Measurements from ENCODE around the gene HOXA9.
A peak's percentile ranks its signal among the peaks of the same experiment; 100 is the strongest.

Gene HOXA9

DNA sequence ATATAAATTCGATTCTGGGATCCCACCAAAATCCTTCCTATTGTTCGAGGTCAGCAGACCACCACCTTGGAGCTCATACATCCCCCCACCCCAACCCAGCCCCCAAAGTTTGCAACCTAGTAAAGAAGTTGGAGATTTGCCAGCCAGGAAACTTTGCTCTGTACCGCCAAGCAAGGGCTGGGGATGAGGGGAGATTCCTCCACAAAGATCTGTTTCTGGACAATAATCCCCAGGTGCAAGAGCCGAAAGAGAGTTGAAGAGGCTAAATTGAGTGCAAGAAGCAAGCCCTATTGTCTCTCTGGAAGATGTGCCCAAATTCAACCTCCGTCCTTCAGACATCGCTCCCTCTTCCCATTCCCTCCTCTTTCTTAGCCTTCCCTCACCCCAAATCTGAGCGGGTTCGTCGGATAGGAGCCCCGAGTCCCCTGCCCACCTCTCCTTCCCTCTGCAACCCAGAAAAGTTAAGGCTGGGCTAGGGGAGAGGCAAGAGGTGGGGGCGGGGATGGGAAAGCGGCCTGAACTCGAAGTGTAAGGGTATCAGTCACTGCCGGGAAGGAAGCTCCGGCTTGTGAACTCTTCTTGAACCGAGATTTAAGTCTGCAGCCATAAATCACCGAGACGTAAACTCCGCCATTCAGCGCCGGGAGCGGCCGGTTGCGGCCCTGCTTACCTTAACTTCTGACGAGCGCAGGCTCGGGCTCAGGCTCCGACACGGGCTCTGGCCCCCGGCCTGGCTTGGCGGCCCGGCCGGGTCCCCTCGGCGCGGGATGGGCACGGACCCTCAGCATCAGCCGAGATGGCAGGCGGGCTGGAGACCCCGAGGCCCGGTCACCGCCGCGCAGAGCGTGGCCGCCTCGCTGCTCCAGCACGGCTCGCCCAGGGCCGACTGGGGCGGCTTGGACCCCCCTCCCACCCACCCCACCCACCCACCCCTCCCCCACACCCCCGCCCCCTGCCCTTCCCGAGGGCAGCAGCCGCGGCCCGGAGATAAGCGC lies 52.1 kb downstream of the HOXA9 start (continued):
- TF ChIP-seq, protein P1, sequence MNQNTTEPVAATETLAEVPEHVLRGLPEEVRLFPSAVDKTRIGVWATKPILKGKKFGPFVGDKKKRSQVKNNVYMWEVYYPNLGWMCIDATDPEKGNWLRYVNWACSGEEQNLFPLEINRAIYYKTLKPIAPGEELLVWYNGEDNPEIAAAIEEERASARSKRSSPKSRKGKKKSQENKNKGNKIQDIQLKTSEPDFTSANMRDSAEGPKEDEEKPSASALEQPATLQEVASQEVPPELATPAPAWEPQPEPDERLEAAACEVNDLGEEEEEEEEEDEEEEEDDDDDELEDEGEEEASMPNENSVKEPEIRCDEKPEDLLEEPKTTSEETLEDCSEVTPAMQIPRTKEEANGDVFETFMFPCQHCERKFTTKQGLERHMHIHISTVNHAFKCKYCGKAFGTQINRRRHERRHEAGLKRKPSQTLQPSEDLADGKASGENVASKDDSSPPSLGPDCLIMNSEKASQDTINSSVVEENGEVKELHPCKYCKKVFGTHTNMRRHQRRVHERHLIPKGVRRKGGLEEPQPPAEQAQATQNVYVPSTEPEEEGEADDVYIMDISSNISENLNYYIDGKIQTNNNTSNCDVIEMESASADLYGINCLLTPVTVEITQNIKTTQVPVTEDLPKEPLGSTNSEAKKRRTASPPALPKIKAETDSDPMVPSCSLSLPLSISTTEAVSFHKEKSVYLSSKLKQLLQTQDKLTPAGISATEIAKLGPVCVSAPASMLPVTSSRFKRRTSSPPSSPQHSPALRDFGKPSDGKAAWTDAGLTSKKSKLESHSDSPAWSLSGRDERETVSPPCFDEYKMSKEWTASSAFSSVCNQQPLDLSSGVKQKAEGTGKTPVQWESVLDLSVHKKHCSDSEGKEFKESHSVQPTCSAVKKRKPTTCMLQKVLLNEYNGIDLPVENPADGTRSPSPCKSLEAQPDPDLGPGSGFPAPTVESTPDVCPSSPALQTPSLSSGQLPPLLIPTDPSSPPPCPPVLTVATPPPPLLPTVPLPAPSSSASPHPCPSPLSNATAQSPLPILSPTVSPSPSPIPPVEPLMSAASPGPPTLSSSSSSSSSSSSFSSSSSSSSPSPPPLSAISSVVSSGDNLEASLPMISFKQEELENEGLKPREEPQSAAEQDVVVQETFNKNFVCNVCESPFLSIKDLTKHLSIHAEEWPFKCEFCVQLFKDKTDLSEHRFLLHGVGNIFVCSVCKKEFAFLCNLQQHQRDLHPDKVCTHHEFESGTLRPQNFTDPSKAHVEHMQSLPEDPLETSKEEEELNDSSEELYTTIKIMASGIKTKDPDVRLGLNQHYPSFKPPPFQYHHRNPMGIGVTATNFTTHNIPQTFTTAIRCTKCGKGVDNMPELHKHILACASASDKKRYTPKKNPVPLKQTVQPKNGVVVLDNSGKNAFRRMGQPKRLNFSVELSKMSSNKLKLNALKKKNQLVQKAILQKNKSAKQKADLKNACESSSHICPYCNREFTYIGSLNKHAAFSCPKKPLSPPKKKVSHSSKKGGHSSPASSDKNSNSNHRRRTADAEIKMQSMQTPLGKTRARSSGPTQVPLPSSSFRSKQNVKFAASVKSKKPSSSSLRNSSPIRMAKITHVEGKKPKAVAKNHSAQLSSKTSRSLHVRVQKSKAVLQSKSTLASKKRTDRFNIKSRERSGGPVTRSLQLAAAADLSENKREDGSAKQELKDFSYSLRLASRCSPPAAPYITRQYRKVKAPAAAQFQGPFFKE (tag by site-specific recombination; IDR thresholded peaks at IDR 0.05; ENCODE audit: borderline replicate concordance): no peak
- no peak for TF ChIP-seq ZSCAN16 (tag by site-specific recombination; IDR thresholded peaks at IDR 0.05)
- no peak for TF ChIP-seq SETDB1 (IDR thresholded peaks at IDR 0.05; ENCODE audit: insufficient read length, low read length)
- no peak for TF ChIP-seq ZFP37 (tag by site-specific recombination; IDR thresholded peaks at IDR 0.05)
- no peak for TF ChIP-seq HOXA7 (CRISPR knock-in tag; IDR thresholded peaks at IDR 0.05; ENCODE audit: borderline replicate concordance)
- TF ChIP-seq ZNF311 (tag by site-specific recombination; IDR thresholded peaks at IDR 0.05; ENCODE audit: borderline replicate concordance): no peak
- TF ChIP-seq ZNF2 (tag by site-specific recombination; IDR thresholded peaks at IDR 0.05): no peak
- TF ChIP-seq, protein P2, sequence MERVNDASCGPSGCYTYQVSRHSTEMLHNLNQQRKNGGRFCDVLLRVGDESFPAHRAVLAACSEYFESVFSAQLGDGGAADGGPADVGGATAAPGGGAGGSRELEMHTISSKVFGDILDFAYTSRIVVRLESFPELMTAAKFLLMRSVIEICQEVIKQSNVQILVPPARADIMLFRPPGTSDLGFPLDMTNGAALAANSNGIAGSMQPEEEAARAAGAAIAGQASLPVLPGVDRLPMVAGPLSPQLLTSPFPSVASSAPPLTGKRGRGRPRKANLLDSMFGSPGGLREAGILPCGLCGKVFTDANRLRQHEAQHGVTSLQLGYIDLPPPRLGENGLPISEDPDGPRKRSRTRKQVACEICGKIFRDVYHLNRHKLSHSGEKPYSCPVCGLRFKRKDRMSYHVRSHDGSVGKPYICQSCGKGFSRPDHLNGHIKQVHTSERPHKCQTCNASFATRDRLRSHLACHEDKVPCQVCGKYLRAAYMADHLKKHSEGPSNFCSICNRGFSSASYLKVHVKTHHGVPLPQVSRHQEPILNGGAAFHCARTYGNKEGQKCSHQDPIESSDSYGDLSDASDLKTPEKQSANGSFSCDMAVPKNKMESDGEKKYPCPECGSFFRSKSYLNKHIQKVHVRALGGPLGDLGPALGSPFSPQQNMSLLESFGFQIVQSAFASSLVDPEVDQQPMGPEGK (tag by site-specific recombination; IDR thresholded peaks at IDR 0.05): no peak
- TF ChIP-seq, protein P3, sequence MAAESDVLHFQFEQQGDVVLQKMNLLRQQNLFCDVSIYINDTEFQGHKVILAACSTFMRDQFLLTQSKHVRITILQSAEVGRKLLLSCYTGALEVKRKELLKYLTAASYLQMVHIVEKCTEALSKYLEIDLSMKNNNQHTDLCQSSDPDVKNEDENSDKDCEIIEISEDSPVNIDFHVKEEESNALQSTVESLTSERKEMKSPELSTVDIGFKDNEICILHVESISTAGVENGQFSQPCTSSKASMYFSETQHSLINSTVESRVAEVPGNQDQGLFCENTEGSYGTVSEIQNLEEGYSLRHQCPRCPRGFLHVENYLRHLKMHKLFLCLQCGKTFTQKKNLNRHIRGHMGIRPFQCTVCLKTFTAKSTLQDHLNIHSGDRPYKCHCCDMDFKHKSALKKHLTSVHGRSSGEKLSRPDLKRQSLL (tag by site-specific recombination; IDR thresholded peaks at IDR 0.05): no peak
- no peak for TF ChIP-seq ZNF530 (tag by site-specific recombination; IDR thresholded peaks at IDR 0.05; ENCODE audit: low read depth)
- TF ChIP-seq MZF1 (tag by site-specific recombination; IDR thresholded peaks at IDR 0.05; ENCODE audit: borderline replicate concordance): no peak
- no peak for TF ChIP-seq RBAK (tag by site-specific recombination; IDR thresholded peaks at IDR 0.05)
- TF ChIP-seq, protein P4, sequence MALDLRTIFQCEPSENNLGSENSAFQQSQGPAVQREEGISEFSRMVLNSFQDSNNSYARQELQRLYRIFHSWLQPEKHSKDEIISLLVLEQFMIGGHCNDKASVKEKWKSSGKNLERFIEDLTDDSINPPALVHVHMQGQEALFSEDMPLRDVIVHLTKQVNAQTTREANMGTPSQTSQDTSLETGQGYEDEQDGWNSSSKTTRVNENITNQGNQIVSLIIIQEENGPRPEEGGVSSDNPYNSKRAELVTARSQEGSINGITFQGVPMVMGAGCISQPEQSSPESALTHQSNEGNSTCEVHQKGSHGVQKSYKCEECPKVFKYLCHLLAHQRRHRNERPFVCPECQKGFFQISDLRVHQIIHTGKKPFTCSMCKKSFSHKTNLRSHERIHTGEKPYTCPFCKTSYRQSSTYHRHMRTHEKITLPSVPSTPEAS (tag by site-specific recombination; IDR thresholded peaks at IDR 0.05): no peak
- TF ChIP-seq ZNF548 (tag by site-specific recombination; IDR thresholded peaks at IDR 0.05): no peak
- no peak for TF ChIP-seq ZNF610 (tag by site-specific recombination; IDR thresholded peaks at IDR 0.05; ENCODE audit: borderline replicate concordance)
- TF ChIP-seq EGR2 (tag by site-specific recombination; IDR thresholded peaks at IDR 0.05; ENCODE audit: low read depth): no peak
- peak; percentile 86; the same call in 1 of the 2 replicates for TF ChIP-seq MEIS1 (CRISPR knock-in tag; IDR thresholded peaks at IDR 0.05; ENCODE audit: borderline replicate concordance)
- no peak for TF ChIP-seq ZFP3 (tag by site-specific recombination; IDR thresholded peaks at IDR 0.05; ENCODE audit: low read depth)
- no peak for TF ChIP-seq HOXC10 (CRISPR knock-in tag; IDR thresholded peaks at IDR 0.05)
- TF ChIP-seq ZNF837 (tag by site-specific recombination; IDR thresholded peaks at IDR 0.05): no peak
- TF ChIP-seq YY1 (tag by site-specific recombination; IDR thresholded peaks at IDR 0.05): peak; percentile 59
- TF ChIP-seq, protein P5, sequence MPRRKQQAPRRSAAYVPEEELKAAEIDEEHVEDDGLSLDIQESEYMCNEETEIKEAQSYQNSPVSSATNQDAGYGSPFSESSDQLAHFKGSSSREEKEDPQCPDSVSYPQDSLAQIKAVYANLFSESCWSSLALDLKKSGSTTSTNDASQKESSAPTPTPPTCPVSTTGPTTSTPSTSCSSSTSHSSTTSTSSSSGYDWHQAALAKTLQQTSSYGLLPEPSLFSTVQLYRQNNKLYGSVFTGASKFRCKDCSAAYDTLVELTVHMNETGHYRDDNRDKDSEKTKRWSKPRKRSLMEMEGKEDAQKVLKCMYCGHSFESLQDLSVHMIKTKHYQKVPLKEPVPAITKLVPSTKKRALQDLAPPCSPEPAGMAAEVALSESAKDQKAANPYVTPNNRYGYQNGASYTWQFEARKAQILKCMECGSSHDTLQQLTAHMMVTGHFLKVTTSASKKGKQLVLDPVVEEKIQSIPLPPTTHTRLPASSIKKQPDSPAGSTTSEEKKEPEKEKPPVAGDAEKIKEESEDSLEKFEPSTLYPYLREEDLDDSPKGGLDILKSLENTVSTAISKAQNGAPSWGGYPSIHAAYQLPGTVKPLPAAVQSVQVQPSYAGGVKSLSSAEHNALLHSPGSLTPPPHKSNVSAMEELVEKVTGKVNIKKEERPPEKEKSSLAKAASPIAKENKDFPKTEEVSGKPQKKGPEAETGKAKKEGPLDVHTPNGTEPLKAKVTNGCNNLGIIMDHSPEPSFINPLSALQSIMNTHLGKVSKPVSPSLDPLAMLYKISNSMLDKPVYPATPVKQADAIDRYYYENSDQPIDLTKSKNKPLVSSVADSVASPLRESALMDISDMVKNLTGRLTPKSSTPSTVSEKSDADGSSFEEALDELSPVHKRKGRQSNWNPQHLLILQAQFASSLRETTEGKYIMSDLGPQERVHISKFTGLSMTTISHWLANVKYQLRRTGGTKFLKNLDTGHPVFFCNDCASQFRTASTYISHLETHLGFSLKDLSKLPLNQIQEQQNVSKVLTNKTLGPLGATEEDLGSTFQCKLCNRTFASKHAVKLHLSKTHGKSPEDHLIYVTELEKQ (tag by site-specific recombination; IDR thresholded peaks at IDR 0.05; ENCODE audit: borderline replicate concordance): no peak
- no peak for TF ChIP-seq ZNF677 (tag by site-specific recombination; IDR thresholded peaks at IDR 0.05)
- no peak for TF ChIP-seq ZNF521 (tag by site-specific recombination; IDR thresholded peaks at IDR 0.05)
- TF ChIP-seq ZNF350 (tag by site-specific recombination; IDR thresholded peaks at IDR 0.05): no peak
- no peak for TF ChIP-seq GLIS1 (tag by site-specific recombination; IDR thresholded peaks at IDR 0.05)
